ENCODE measurements around the gene C17orf100.
A peak's percentile ranks its signal among the peaks of the same experiment; 100 is the strongest.

Gene C17orf100

GRCh38 chr17:6696906-6697305 lies 45.3 kb downstream of the C17orf100 start:
- no peak for DNase-seq

- DNase-seq: no peak
These were observed 46.4 kb downstream of the C17orf100 start for GRCh38 chr17:6698004-6698403.

DNA sequence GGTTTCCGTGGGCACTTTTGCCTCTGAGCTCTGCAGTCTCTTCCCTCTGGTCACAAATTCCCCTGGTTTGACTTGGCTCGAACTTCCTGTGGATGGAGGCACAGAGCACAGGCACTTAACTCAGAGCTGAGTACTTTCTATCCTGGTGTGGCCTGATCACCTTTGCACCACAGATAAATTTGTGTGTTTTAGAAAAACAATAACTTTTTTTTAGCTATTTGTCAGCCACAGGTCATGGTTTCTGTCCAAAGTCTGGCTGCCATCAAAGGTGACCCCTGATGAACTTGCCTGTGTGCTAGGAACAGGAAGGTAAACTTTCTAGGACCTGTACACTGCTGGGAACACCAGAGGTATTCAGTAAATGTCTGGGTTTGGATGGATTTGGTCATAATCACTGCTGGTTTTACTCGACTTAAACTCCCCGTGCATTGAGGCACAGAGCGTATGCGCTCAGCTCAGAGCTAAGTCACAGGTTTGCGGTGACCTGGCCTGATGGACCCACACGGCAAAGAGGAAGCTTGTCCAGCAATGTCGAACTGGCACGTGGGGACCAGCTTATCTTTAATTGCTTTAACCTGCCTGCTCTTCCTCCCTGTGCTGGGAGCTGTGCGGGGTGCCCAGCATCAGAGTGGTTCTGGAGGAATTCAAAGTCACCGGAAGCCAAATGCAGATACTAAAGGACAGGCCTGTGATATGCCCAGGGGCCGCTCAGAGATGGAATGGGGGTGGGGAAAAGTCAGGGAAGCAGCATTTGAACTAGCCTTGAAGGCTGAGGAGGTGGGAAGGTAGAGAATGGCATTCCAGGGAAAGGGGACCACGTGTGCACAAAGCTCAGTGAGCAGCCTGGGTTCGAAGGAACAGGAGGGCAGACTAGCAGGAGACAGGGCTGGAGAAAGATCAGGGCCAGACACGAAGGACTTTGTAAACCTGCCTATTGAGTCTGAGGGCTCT lies 48.7 kb downstream of the C17orf100 start:
- no peak for DNase-seq

GRCh38 chr17:6700948-6701307 lies 49.4 kb downstream of the C17orf100 start:
- no peak for DNase-seq

DNA sequence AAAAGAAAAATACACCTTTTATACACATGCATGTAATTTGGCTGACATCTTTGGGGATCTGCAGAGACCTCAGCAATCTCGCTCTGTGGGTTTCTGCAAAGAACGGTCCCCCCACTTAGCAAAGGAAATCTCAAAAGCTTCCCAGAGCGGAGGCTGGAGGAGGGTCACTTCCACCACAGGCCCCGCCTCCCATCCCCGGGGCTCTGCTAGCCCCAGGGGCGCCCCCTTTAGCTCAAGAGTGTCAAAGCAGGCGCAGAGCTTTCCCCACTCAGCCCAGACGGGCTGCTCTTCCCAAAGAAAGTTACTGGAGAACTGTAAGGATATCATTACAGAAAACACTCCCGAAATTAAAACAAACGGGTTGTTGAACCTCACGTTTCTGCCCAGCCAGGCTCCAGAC lies 50.2 kb downstream of the C17orf100 start:
- DNase-seq: peak; percentile 16

GRCh38 chr17:6702567-6703215 lies 51.1 kb downstream of the C17orf100 start:
- no peak for DNase-seq
